ENCODE measurements around the gene CNN2.

The CNN2 gene

GRCh38 chr19:1032264-1032867 lies 6.0 kb downstream of the CNN2 start:
- no peak for DNase-seq

GRCh38 chr19:1035998-1036621 lies 9.7 kb downstream of the CNN2 start:
- no peak for DNase-seq

DNA sequence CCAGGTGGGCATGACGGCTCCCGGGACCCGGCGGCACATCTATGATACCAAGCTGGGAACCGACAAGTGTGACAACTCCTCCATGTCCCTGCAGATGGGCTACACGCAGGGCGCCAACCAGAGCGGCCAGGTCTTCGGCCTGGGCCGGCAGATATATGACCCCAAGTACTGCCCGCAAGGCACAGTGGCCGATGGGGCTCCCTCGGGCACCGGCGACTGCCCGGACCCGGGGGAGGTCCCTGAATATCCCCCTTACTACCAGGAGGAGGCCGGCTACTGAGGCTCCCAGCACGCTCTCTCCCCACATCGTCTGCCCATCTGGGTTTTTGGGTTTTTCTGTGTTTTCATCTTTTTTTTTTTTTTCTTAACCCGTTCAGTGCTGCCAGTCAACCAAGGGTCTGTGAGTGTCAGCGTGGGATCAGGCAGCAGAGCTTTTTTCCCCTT lies 11.2 kb downstream of the CNN2 start:
- DNase-seq, result no peak

GRCh38 chr19:1038978-1039645 lies 12.7 kb downstream of the CNN2 start:
- DNase-seq, result no peak

DNA sequence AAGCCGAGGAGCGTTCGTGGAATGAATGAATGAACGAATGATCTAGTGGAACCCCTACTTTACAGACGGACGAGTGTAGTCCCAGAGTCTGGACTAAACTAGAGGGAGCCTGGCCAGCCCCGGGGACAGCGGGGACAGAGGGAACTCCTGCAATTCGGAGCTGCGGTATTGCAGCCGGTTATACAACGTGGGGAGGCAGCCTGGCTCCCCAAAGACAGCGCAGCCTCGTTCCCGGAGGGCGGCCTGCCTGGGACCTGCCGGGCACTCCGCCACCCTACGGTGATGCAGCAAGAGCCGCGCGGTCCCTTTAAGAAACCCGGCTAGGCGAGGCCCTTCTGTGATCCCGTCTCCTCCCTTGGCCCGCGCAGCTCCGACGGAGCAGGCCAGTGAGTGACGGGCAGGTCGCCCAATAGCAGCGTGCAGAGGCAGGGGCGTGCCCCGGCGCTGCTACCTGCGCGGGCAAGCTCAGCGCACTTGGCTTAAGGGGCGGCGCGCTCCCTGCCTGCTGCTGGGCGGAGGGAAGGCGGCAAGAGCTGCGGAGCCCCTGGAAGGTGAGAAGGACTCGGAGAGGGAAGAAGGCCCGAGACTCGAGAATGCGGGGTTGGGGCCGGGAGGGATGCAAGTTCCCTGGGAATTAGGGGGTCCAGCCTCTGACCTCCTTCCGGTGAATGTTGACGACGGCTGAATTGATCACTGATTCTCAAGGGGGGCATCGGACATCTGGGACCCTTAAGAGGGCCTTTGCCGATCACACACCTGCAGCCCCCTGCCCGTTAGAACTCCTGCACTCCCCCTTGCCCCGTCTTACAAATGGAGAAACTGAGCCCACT lies 13.5 kb downstream of the CNN2 start, which contains the start of gene ABCA7:
Gene ABCA7, plus strand, starts transcription at position 462 of the 830 bp plus-strand sequence. CDS start 1,255 bp downstream, outside the sequence.
- peak; percentile 100 for DNase-seq

GRCh38 chr19:1040476-1041271 lies 14.3 kb downstream of the CNN2 start:
- peak; percentile 92 for DNase-seq

DNA sequence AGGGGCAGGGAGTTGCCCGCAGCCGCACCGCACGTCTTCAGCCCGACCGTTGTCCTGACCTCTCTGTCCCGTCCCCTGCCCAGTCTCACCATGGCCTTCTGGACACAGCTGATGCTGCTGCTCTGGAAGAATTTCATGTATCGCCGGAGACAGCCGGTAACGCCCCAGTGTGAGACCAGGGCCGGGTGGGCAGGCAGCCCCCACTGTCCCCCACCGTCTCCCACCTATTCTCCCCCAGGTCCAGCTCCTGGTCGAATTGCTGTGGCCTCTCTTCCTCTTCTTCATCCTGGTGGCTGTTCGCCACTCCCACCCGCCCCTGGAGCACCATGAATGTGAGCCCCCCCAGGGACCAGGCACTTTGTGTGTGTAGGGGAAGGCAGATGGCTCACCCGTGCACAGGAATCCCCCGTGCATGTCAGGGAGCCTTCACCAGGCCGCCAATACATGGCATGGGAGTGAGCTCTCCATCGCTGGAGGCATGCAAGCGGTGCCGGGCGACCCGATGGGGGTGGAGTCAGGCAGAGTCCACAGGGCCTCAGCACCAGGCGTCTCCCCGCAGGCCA lies 14.9 kb downstream of the CNN2 start:
- DNase-seq, result no peak

GRCh38 chr19:1041835-1042685 lies 15.7 kb downstream of the CNN2 start:
- DNase-seq, result no peak

GRCh38 chr19:1042689-1043511 lies 16.5 kb downstream of the CNN2 start:
- DNase-seq, result no peak

DNA sequence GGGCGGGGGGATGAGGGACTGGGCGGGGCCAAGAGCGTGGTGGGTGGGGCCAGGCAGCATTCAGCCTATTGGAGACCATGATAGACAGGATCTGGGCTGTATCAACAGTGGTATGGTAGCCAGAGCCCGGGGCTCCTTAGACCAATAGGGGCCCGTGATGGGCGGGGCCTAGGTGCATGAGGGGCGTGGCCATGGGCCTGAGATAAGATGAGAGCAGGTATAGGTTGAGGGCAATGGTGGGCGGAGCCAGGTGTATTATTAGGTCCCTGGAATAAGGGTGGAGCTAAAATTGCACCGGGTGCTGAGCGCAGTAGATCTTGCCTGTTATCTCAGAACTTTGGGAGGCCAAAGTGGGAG lies 18.8 kb downstream of the CNN2 start:
- DNase-seq, result peak; percentile 65

DNA sequence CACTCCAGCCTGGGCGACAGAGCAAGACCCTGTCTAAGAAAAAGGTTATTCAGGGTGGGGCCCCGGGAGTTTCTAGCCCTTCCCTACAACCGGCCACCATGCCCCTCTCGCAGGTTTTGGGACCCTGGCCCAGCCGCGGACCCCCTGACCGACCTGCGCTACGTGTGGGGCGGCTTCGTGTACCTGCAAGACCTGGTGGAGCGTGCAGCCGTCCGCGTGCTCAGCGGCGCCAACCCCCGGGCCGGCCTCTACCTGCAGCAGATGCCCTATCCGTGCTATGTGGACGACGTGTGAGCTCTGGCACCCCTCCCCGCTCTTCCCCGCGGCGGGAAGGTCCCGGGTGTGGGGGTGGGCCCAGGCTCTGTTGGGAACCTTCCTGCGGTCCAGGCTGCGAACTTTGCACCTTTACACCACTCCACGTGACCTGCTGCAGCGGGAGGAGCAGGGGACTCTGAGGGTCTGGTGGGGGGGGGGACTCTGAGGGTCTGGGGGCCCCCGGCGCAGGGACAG lies 19.8 kb downstream of the CNN2 start:
- no peak for DNase-seq

GRCh38 chr19:1046836-1047695 lies 20.7 kb downstream of the CNN2 start:
- DNase-seq, result no peak

GRCh38 chr19:1047696-1048147 lies 21.3 kb downstream of the CNN2 start:
- no peak for DNase-seq

GRCh38 chr19:1049106-1049505 lies 22.7 kb downstream of the CNN2 start:
- no peak for DNase-seq

DNA sequence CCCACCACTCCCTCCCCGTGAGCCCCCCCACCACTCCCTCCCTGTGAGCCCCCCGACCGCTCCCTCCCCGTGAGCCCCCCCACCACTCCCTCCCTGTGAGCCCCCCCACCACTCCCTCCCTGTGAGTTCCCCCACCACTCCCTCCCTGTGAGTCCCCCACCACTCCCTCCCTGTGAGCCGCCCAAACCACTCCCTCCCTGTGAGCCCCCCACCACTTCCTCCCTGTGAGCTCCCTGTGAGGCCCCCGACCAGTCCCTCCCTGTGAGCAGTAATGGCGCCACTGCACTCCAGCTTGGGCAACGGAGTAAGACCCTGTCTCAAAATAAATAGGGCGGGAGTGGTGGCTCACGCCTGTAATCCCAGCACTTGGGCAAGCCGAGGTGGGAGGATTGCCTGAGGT lies 23.4 kb downstream of the CNN2 start:
- DNase-seq, result no peak

DNA sequence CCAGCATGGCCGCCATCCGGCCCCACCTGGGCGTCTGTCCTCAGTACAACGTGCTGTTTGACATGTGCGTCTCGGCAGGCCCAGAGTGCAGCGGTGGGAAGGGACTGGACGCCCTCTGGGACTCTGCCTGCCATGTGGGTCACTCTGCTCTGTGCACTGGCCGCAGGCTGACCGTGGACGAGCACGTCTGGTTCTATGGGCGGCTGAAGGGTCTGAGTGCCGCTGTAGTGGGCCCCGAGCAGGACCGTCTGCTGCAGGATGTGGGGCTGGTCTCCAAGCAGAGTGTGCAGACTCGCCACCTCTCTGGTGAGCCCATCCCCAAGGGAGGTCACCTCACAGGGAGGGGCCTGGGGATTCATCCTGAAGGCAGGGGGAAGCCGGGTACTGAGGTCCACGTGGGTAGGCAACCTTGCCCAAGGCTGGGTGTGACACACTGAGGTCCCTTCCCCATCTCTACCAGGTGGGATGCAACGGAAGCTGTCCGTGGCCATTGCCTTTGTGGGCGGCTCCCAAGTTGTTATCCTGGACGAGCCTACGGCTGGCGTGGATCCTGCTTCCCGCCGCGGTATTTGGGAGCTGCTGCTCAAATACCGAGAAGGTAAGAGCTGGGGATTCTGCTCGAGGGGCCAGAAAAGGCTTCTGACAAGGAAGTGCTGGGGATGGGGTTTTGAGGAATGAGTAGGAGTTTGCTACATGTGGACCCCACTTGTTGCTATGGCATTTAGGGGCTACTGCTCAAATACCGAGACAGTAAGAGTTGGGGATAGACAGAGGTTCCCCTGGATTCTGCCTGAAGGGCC lies 24.8 kb downstream of the CNN2 start:
- DNase-seq, result no peak

DNA sequence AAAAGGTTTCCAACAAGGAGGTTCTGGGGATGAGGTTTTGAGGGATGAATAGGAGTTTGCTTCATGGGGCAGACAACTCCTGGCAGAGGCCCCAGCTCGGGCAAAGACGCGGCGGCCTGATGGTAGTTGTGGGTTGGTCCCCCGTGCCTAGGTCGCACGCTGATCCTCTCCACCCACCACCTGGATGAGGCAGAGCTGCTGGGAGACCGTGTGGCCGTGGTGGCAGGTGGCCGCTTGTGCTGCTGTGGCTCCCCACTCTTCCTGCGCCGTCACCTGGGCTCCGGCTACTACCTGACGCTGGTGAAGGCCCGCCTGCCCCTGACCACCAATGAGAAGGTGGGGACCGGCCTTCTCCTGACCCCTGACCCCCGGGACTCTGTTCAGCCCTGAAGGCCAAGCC lies 25.4 kb downstream of the CNN2 start:
- no peak for DNase-seq

DNA sequence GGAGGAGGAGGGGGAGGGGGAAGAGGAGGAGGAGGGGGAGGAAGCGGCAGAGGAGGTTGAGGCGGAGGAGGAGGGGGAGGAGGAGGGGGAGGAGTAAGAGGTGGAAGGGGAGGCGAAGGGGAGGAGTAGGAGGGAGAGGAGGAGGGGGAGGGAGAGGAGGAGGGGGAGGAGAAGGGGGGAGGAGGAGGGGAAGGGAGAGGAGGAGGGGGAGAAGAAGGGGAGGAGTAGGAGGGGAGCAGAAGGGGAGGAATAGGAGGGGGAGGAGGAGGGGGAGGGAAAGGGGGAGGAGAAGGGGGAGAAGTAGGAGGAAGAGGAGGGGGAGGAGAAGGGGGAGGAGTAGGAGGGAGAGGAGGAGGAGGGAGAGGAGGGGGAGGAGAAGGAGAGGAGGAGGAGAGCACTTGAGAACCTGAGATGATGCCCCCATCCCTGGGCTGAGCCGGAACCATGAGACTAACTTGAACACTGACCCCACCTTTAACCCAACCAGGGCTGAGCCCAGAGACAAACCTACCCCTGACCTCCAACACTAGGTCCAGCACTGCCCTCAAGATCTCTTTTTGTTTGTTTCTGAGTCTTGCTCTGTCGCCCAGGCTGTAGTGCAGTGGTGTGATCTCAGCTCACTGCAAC lies 26.1 kb downstream of the CNN2 start:
- no peak for DNase-seq

All from stimulated activated CD4-positive, alpha-beta T cell treated with anti-CD3 and anti-CD28 coated beads, Interleukin-4, amount 100 ng/mL, for 24 hours (primary cell).